GM12878 (cell line): Measurements from ENCODE around the gene HYAL1. TPM values are rescaled to one million over a fixed set of nuclear protein-coding genes. Genes with fewer than 3 reads are reported as not detected.

Source experiments
- ATAC-seq: fragments of 200-7000 bp; cut with Tn5 transposase; 3 replicates; pipeline ENCODE4 v1.9.1; 2020; ENCODE audit warnings: mild to moderate bottlenecking, moderate library complexity
- BruUV-seq: library from RNA; stranded (reverse); fragments of 400-500 nt; replicated peaks from 2 replicates; lab custom pipeline; 2021; lab: Mats Ljungman, UMichigan
- CTCF ChIA-PET: fragments of 300-600 bp; sonication (Branson Sonifier 250); formaldehyde crosslinking; extraction: SDS; loops from one replicate; lab custom pipeline; 2021; ENCODE audit warnings: inconsistent platforms; lab: Yijun Ruan, JAX
- POLR2A ChIA-PET: fragments of 350-600 bp; formaldehyde crosslinking; extraction: SDS; loops from one replicate; lab custom pipeline; 2021; ENCODE audit warnings: inconsistent platforms; lab: Charles Lee
- RAD21 ChIA-PET: fragments of 300-600 bp; sonication (Branson Sonifier 250); formaldehyde crosslinking; loops from one replicate; lab custom pipeline; 2023; ENCODE audit warnings: antibody characterized with exemption; ENCODE audit not compliant: unreplicated experiment; lab: Charles Lee
- SMC1A ChIA-PET: fragments of 300-600 bp; sonication (Branson Sonifier 250); formaldehyde crosslinking; loops from one replicate; lab custom pipeline; 2023; ENCODE audit not compliant: unreplicated experiment, uncharacterized antibody; lab: Charles Lee
- DNase-seq: peaks from one replicate; pipeline ENCODE4 v3.0.0-alpha.2; 2011; ENCODE audit warnings: low read depth, low spot score
- FAIRE-seq: peaks from 3 replicates; lab custom pipeline; 2011; peaks lifted over from hg19 to GRCh38; lab: Jason Lieb, UNC
- H2AFZ ChIP-seq: 2 replicates; pipeline ENCODE4 v1.6.0; 2011; ENCODE audit warnings: low read depth, low read length, control low read depth; ENCODE audit not compliant: control insufficient read depth
- H3K27ac ChIP-seq: 2 replicates; pipeline ENCODE4 v1.5.1; 2011; ENCODE audit warnings: control low read depth; ENCODE audit not compliant: control insufficient read depth, insufficient read depth
- H3K27me3 ChIP-seq, 2 experiments: replicated peaks in 1 of 2; 2 replicates each; pipeline versions ENCODE4 v1.6.0 to v1.6.1; 2011; ENCODE audit warnings: low read length in 1 of 2; ENCODE audit not compliant: control insufficient read depth in 2 of 2, insufficient read depth in 2 of 2
- H3K36me3 ChIP-seq, 2 experiments: 2 replicates each; pipeline ENCODE4 v1.5.1; 2011; ENCODE audit warnings: low read length in 1 of 2; ENCODE audit not compliant: control insufficient read depth in 2 of 2, insufficient read depth in 2 of 2
- H3K4me1 ChIP-seq: 2 replicates; pipeline ENCODE4 v1.6.1; 2011; ENCODE audit warnings: mild to moderate bottlenecking, low read length, moderate library complexity, mixed read lengths; ENCODE audit not compliant: control insufficient read depth, insufficient read depth
- H3K4me2 ChIP-seq: 2 replicates; pipeline ENCODE4 v1.6.0; 2011; ENCODE audit warnings: control low read depth; ENCODE audit not compliant: control insufficient read depth, insufficient read depth
- H3K4me3 ChIP-seq: fragments of 200-600 bp; sonication (generic); 2 replicates; pipeline ENCODE4 v1.5.1; 2016
- H3K79me2 ChIP-seq: 2 replicates; pipeline ENCODE4 v1.6.0; 2011; ENCODE audit warnings: low read length; ENCODE audit not compliant: control insufficient read depth, insufficient read depth
- H3K9ac ChIP-seq: 2 replicates; pipeline ENCODE4 v1.8.0; 2011; ENCODE audit warnings: low read length, control low read depth, mixed read lengths; ENCODE audit not compliant: control insufficient read depth, insufficient read depth
- H3K9me3 ChIP-seq: replicated peaks from 3 replicates; pipeline ENCODE4 v1.5.1; 2011; ENCODE audit warnings: mild to moderate bottlenecking, low read length; ENCODE audit not compliant: control insufficient read depth, insufficient read depth
- H4K20me1 ChIP-seq: 2 replicates; pipeline ENCODE4 v1.6.0; 2011; ENCODE audit not compliant: control insufficient read depth, insufficient read depth
- BCL11A ChIP-seq: IDR thresholded peaks from 2 replicates; pipeline ENCODE4 v1.6.1; 2011; ENCODE audit warnings: low read depth, low read length
- NFXL1 ChIP-seq: fragments of 450-650 bp; IDR thresholded peaks from 2 replicates; pipeline ENCODE4 v1.6.1; 2017; ENCODE audit warnings: antibody characterized with exemption, mild to moderate bottlenecking, borderline replicate concordance
- RAD21 ChIP-seq: IDR thresholded peaks from 2 replicates; pipeline ENCODE4 v1.6.1; 2011; ENCODE audit warnings: mild to moderate bottlenecking, low read depth, low read length, moderate library complexity; ENCODE audit not compliant: insufficient read depth
- SPI1 ChIP-seq: IDR thresholded peaks from 2 replicates; pipeline ENCODE4 v1.6.1; 2011; ENCODE audit warnings: low read depth, mild to moderate bottlenecking, low read length, moderate library complexity, borderline replicate concordance; ENCODE audit not compliant: insufficient read depth
- TCF12 ChIP-seq: IDR thresholded peaks from 2 replicates; pipeline ENCODE4 v1.6.1; 2011; ENCODE audit warnings: low read depth, mild to moderate bottlenecking, low read length
- WGBS: methylation state at CpG from one replicate; pipeline ENCODE4 v1.1.6; 2016; ENCODE audit warnings: low lambda C conversion rate; ENCODE audit not compliant: insufficient replicate concordance, insufficient coverage; ENCODE audit errors: missing lambda C conversion rate; 5-methylcytosine and 5-hydroxymethylcytosine counted together
- in situ Hi-C: fragments of 300-500 bp; cut with MboI; formaldehyde crosslinking; loops from 9 replicates; pipeline ENCODE4 v1.14.3; 2018; ENCODE audit warnings: mixed read lengths
- intact Hi-C: fragments of 100-400 bp; cut with micrococcal nuclease; formaldehyde crosslinking; loops from one replicate; pipeline ENCODE4 v1.14.2; 2022; ENCODE audit not compliant: unreplicated experiment
- polyA plus RNA-seq, 11 experiments: library from polyadenylated mRNA; depleted of rRNA in 4 of 11; unstranded in 6 of 11; stranded (reverse) in 5 of 11; fragments of >200 nt; fragmentation: Nextera tagmentation in 4 of 11; fragmentation: Illumina TruSeq in 1 of 11; extraction: Ambion mirVana in 4 of 11; extraction: Trizol in 1 of 11; gene quantifications; 1 replicate in 1 of 11; 2 replicates in 10 of 11; pipeline versions ENCODE4 v1.2.1 to v1.2.3, GENCODE V29; 2011 to 2016; ENCODE audit warnings: inconsistent platforms in 2 of 11, missing spikeins in 2 of 11, low read depth in 1 of 11
- total RNA-seq, 4 experiments: library from RNA; depleted of rRNA in 3 of 4; stranded (reverse); fragments of >200 nt in 3 of 4; fragmentation: Illumina TruSeq in 1 of 4; extraction: Trizol in 1 of 4; gene quantifications; 2 replicates each; pipeline versions ENCODE4 v1.2.1 to v1.2.3, GENCODE V29; 2013 to 2021
- TF ChIP-seq, protein P1 (sequence below): IDR thresholded peaks from 2 replicates; pipeline ENCODE4 v1.6.1; 2011; ENCODE audit warnings: mild to moderate bottlenecking, low read depth, low read length, moderate library complexity; ENCODE audit not compliant: insufficient replicate concordance

Gene HYAL1
- total and polyA plus RNA-seq, 10 of the 15 experiments (the other 5 are each of a cell fraction or from before 2014, with no cell fraction given) = 0.04 to 0.55 (median 0.18) TPM; not detected in 2

DNA sequence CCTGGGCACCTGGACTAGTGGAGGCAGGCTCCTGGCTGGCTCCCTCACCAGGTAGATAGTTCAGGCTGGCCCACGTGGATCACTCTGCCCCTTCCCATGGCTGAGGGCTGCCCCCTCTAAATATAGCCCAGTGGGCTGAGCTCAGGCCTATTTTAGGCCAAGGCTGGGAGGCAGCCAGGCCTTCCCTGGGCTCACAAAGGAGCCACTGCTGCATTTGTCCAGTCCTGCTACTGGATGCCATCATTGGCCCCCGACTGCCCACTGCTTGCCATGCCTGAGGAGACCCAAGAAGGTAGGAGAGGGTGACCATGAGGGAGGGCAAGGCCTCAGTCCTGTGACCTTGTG is 24.5 kb downstream of the HYAL1 start, which contains the start of gene LSMEM2:
Gene LSMEM2, plus strand, starts transcription at position 208 of the 345 bp plus-strand sequence. Its CDS starts 27 bp downstream, at position 235.
- H3K4me2 ChIP-seq = no peak within 1 kb of the TSS
- CTCF ChIA-PET = interaction anchor here (1.8 to 2.4 kb wide), 2 partner anchors 46 to 87 kb away, joined by 6 to 7 read pairs; partner anchors contain the start of gene GNAT1
- in situ Hi-C loops = no loop called here
- SMC1A ChIA-PET = interaction anchor here (1.3 kb wide), 1 partner anchor 84 kb away, joined by 5 read pairs; no protein-coding TSS in a partner anchor
- no peak within 1 kb of the TSS for H3K27ac ChIP-seq
- DNase-seq (no peak), FAIRE-seq (no peak), ATAC-seq (no peak)
- TF ChIP-seq BCL11A (no peak), RAD21 (no peak), TCF12 (no peak), SPI1 (no peak), NFXL1 (no peak)
- TF ChIP-seq, protein P1, sequence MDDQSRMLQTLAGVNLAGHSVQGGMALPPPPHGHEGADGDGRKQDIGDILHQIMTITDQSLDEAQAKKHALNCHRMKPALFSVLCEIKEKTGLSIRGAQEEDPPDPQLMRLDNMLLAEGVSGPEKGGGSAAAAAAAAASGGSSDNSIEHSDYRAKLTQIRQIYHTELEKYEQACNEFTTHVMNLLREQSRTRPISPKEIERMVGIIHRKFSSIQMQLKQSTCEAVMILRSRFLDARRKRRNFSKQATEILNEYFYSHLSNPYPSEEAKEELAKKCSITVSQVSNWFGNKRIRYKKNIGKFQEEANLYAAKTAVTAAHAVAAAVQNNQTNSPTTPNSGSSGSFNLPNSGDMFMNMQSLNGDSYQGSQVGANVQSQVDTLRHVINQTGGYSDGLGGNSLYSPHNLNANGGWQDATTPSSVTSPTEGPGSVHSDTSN = no peak
- H3K36me3 ChIP-seq = no peaks in the 10 kb centered on the region
- no peaks in the 10 kb centered on the region for H3K79me2 ChIP-seq
- 14% methylated on average over 2 of the region's 2 CpGs for WGBS
- RAD21 ChIA-PET = interaction anchor here (0.5 to 0.7 kb wide), 2 partner anchors 46 to 464 kb away, joined by 3 read pairs; no protein-coding TSS in a partner anchor
- no peaks in the 10 kb centered on the region for H3K4me1 ChIP-seq
- no peaks in the 10 kb centered on the region for H3K9me3 ChIP-seq
- H3K4me3 ChIP-seq = no peak within 1 kb of the TSS
- BruUV-seq = no TSS peak
- POLR2A ChIA-PET = interaction anchor here (0.6 to 1.1 kb wide), 2 partner anchors 18 to 888 kb away, joined by 4 to 5 read pairs; no protein-coding TSS in a partner anchor
- no peak within 1 kb of the TSS for H2AFZ ChIP-seq
- H4K20me1 ChIP-seq = no peaks in the 10 kb centered on the region
- no peak within 1 kb of the TSS for H3K9ac ChIP-seq
- peaks cover 7 to 8% of the 10 kb centered on the region in 2 experiments; a peak in 3 of 4 replicates for H3K27me3 ChIP-seq
- intact Hi-C loops = no loop called here
